ENCODE results near the gene GRP.
"Not testable (repeated sequence)": the region's sequence is repeated elsewhere in the genome, so short reads cannot be mapped to it uniquely, and the experiment has no call there.

DNA sequence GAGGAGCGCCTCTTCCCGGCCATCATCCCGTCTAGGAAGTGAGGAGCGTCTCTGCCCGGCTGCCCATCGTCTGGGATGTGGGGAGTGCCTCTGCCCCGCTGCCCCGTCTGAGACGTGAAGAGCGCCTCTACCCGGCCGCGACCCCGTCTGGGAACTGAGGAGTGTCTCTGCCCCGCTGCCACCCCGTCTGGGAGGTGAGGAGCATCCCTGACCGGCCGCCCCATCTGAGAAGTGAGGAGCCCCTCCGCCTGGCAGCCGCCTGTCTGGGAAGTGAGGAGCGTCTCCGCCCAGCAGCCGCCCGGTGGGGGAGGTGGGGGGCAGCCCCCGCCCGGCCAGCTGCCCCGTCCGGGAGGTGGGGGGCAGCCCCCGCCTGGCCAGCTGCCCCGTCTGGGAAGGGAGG, 35.5 kb downstream of the GRP start:
- TF ChIP-seq POLR2A, EP300 (IDR thresholded peaks at IDR 0.05): not testable (repeated sequence)
- TF ChIP-seq, protein P1, sequence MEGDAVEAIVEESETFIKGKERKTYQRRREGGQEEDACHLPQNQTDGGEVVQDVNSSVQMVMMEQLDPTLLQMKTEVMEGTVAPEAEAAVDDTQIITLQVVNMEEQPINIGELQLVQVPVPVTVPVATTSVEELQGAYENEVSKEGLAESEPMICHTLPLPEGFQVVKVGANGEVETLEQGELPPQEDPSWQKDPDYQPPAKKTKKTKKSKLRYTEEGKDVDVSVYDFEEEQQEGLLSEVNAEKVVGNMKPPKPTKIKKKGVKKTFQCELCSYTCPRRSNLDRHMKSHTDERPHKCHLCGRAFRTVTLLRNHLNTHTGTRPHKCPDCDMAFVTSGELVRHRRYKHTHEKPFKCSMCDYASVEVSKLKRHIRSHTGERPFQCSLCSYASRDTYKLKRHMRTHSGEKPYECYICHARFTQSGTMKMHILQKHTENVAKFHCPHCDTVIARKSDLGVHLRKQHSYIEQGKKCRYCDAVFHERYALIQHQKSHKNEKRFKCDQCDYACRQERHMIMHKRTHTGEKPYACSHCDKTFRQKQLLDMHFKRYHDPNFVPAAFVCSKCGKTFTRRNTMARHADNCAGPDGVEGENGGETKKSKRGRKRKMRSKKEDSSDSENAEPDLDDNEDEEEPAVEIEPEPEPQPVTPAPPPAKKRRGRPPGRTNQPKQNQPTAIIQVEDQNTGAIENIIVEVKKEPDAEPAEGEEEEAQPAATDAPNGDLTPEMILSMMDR (IDR thresholded peaks at IDR 0.05), result not testable (repeated sequence)
